ENCODE measurements around the gene EPHB1.
"Not testable (repeated sequence)": the region's sequence is repeated elsewhere in the genome, so short reads cannot be mapped to it uniquely, and the experiment has no call there.

The EPHB1 gene

DNA sequence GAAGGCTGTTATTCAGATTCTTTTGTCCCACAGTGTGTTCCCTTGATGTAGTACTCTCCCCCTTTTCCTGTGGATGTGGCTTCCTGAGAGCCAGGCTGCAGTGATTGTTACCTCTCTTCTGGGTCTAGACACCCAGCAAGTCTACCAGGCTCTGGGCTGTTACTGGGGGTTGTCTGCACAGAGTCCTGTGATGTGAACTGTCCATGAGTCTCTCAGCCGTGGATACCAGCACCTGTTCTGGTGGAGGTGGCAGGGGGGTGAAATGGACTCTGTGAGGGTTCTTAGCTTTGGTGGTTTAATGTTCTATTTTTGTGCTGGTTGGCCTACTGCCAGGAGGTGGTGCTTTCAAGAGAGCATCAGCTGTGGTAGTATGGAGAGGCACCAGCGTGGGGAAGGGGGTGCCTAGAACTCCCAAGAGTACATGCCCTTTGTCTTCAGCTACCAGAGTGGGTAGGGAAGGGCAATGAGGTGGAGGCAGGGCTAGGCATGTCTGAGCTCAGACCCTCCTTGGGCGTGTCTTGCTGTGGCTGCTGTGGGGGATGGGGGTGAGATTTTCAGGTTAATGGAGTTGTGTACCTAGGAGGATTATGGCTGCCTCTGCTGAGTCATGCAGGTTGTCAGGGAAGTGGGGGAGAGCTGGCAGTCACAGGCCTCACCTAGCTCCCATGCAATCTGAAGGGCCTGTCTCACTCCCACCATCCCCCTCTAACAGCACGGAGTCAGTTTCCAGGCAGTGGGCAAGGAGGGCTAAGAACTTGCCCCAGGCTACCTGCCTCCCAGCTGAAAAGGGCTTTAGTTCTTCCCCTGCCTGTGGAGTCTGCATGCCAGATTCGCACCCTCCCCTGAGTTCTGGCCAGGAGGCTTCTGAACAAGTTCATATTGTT lies 272.0 kb downstream of the EPHB1 start:
- not testable (repeated sequence) for DNase-seq

DNA sequence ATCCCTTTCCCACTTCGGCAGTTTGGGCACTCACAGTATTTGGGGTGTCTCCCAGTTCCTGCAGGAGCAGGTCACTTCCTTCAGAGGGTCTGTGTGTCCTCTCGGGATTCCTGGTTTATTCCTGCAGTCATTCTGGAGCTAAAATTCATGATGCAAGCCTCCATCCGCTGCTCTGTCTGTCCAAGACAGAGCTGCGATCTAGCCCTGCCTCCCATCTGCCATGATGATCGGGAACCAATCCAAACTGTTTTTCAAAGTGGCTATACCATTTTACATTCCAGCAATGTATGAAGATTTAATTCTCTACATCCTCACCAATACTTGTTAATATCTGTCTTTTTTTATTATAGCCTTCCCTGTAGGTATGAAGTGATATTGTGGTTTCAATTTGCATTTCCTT lies 273.0 kb downstream of the EPHB1 start:
- no peak for DNase-seq

DNA sequence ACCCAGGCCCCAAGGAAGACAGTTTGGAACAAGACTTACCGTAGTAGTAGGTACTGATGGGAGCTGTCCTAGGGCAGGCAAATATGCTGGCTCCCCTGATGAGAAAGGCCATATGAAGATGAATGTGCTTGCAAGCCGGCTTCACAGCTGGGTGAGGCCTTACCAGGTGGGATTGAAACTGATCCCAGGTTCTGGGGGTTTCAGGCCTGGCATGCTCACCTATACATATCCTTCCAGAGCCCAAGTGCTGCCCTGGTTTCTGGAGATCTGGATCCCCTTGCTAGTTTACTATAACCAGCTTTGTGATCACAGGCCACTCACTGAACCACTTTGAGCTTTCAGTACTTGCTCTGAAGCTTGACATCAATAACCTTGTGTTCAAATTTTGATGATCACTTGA lies 274.3 kb downstream of the EPHB1 start:
- DNase-seq: no peak

DNA sequence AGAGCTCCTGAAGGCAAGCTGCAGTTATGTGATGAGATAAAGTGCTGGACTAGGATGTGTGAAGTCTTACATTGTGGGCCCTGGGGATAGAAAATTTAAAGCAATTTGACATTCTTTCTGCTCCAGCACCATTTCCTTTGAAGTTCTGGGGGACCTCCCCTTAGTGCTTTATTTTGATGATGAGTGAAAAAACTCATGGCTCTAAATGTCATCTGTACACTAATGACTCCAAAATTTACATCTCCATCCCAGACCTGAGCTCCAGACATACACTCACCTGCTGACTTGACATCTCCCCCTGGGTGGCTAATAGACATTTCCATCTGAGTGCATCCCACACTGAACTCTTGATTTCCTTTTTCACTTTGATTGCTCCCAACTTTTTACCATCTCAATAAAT lies 276.4 kb downstream of the EPHB1 start:
- no peak for DNase-seq

DNA sequence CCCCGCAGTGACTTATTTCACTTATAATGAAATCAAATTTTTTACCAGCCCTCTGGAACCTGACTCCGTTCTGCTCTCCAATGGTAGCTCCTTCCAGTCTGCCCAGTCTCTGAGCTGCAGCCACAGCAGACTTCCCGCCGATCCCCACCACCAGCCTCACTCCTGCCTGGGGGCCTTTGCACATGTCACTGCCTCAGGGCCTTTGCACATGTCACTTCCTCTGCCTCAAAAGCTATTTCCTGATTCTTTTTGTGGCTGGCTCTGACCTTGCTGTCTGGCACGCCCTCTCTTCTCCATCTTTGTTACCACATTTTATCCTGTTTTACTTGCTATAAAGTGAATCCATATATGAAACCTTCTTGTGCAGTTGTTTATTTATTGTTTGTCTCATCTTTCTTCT lies 277.4 kb downstream of the EPHB1 start:
- no peak for DNase-seq

DNA sequence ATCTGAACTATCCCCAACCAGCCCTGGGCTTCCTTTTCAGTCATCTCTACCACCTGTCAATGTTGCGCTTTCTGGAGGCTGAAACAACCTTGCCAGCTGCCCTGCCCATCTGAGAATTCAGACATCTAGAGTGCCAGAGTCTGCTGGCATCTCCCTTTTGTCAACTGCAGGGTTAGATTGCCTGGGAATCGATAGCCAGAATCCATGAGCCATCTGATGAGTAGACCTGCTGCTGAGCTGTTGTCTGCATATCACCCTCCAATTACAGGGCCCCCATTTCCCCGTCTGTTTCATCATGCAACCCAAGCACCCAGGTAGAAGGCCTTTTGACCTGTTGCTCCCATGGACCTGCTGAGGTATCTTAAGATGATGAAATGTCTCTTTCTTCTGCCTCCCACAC lies 280.1 kb downstream of the EPHB1 start:
- DNase-seq: no peak

DNA sequence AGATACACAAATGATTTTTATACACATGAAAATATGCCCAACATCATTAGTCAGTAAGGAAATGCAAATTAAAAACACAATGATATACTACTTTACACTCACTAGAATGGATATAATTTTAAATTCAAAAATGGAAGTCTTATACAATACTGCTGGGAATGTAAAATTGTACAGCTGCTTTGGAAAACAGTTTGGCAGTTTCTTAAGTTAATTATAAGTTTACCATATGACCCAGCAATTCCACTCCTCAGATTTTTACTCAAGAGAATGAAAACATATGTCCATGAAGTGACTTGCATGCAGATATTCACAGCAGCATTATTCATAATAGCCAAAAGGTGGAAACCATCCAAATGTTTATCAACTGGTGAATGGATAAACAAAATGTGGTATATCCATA lies 281.3 kb downstream of the EPHB1 start:
- DNase-seq: no peak

DNA sequence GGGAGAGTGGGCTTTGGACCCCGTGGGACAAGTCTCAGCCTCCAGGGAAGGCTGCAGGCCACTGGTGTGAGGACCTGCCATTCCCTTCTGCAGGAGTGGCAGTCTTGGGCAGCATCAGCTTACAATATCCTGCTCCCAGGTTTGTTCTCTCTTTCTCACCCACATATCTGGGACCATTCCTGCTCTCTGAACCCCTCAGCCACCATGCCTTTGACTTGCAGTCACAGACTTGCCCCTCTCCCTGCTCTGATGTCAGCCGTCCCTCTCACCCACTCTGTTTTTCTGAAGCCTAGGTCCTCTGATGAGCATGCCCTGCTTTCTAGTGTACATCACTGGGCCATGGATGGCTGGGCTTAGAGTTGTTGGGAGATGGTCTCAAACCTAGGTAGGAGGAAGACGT lies 282.1 kb downstream of the EPHB1 start:
- no peak for DNase-seq

DNA sequence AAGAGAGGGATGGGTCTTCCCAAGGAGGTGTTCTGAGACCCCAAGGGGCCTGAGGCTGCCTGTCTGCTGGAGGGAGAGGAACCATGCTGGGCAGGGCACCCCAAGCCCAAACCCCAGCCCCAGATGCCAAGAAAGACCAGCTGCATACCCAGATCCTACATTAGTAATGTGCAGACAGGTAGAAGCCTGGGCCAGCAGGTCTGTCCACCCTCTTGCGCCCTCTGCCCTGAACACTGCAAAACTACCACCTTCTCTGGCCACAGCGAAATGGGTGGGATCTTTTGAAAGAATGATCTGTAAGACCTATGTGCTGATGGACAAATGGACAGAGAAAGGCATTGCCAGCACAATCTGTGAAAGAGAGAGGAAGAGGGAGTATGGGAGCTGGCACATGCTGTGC lies 283.2 kb downstream of the EPHB1 start:
- DNase-seq: no peak

DNA sequence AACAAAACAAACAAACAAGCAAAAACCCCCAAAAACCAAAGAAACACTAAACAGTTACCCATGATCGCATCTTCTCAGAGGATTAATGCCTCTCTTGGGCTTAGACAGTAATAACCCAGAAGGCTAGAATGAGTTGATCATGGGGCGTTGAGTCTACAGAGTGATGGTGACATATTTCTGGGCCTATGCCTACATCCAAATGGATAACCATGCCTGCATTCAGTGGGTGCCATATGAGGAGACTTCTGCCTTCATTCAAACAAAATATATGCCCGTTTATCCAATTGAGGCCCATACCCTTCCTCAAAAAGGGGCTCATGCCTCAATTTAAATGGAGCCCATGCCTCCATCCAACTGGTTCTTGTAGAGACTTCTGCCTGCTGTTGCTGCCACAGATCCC lies 284.0 kb downstream of the EPHB1 start:
- no peak for DNase-seq

DNA sequence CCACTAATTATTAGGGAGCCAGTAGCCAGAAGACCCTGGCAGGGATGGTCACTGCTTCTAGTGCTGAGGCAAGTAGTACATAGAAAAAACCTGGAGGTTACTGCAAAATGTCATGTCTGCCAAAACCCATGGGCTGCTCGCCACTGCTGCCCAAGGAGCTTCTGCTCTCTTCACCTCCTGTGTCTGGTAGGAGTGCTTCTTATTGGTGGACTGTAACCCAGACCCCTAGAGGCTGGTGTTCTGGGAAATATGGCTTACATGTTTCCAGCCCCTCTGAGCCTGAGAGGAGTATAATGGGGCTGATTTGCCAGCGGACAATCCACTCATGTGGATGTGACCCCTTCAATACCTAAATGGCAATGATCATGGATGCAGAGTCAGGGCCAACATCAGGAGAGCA lies 286.4 kb downstream of the EPHB1 start:
- DNase-seq: no peak

DNA sequence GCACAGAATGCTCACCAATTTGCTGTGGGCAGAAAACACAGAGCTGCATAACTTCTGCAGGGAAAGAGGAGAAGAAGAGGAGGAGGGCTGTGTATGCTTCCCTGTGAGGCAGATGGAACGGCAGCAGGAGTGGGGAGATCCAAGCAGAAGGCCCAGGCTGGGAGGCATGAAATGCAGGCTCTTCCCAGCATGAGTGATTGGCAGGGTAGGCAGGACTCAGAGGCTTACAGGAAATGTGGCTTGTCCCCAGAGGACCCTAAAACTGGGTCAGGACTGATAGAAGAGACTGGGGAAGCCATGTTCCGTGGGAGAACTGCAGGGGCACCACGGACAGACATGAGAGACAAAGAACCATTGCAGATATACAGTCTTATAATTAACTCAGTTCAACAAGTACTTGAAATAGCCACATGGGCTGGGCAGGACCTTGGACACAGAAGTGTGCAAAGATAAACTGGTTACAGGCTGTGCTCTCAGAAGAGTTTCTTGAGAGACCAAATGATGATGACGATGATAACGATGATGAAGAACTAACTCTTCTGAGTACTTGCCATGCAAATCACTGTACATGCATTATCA lies 286.9 kb downstream of the EPHB1 start:
- DNase-seq: peak; percentile 69

DNA sequence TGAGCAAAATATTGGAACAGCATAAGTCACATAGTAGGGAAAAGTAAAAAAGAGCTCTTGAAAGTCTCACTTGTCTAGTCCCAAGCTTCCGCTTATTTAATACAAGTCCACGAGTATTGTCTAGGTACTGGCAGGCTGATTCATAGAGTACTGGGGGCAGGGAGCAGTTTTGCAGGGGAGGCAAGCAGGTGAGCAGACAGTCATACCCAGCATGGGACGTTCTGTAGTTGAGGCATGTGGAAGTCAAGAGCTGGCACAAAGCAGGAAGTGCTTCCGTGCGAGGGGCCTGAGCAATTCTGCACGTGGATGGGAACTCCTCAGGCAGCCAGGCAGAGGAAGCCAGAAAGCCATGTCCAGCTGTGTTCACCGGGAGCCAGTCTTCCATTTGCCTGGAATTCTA lies 287.6 kb downstream of the EPHB1 start:
- DNase-seq: no peak

DNA sequence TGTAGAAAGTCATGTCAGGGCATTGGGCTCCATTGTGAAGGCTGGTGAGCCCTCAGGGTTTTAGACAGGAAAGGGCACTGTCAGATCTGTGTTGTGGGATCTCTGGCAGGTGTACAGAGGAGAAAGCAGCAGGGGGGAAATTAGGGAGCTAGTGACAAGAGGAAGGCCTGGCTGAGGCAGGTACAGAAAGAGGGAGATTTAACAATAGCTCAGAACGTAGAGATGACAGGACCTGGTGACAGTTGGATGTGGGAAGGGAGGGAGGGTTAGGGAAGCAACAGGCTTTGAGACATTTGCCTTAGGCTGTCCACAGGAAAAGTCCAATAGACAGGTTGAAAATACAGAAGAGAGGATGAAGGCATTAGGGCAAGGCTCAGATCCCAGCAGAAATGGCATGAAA lies 288.1 kb downstream of the EPHB1 start:
- DNase-seq: no peak

DNA sequence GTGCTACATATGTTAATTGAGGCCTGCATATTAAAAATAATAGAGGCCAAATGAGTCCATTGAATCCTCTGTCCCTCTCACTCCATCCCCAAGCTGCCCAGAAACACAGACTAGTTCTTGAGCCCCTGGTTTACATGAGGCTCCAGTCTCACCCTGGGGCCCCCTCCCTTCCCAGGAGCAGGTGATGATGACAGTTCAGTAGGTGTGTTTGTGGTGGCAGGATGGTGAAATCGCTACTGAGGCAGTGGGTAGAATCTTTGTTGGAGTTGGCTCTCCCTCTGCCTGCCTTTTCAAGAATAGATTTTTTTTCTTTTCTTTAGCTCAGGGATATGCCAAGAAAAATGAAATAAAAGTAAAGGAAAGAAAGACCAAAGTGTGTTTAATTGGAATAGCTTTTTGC lies 288.7 kb downstream of the EPHB1 start:
- DNase-seq: no peak

DNA sequence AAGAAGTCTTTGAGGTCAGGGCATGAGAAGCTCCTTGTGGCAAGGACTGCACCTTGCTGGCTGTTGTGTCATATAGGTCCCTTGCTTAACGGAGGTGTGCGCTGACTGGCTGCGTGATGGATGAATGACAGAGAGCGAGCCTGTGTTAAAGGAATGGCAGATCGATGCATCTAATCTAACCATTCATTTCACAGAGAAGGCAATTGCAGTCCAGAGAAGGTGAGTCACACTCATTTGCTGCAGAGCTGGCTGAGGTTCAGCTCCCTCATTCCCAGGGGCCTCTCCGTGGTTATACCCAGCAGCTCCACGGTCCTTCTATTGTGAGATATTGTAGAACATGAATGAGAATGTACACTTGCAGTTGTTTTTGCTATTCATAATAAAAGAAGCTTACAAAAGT lies 289.3 kb downstream of the EPHB1 start:
- DNase-seq: no peak

DNA sequence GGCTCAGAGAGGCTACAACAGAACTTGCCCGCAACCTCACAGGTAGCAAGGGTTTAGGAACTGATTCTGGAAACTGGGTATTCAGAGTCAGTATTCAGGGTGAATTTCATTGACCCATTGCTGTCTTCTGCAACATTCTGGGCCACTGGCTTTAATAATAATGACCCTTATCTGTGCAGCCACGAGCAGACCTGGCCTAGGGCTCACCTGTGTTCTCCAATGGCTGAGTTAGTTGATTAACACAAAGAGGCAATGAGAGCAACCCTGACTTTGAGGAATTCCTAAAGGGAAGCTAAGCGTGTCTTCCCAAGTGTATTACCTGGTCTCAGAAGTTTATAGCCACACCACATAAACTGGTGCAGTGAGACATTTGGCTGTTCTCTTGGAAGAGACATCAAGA lies 289.9 kb downstream of the EPHB1 start:
- no peak for DNase-seq

DNA sequence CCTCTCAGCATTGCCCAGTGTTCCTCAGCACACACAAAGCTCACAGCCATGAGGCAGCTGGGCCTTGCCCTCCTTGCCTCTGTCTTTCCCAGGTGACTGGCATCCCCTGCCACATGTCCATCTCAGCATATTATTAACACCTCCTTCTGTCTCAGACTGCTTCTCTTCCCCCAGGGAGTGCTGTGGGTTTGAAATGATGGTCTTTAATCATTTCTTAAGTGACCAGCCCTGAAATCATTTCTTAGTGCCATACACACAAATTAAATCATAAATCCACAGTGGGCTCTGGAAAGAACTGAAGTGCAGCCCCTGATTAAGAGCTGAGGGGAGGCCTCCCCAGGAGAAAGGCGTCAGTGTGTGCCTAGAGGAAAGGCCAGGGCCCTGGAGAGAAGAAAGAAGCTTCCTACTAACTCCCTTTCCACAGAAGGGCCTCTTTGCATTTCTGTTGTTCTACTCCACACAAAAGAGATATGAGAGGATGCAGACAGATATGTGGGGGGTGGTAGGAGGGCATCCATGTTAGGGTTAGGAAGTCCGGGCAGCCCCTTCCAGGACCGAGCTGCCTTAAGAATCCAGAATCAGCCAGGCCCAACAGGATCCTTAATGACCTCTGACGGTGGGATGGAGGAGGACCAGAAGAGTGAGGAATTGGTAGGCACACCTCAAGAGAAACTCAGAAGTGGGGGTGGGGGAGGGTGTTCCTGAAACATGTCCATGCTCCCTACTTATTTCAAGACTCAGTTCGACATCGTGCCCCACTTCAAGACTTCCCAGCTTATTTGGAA lies 290.8 kb downstream of the EPHB1 start:
- DNase-seq: no peak

DNA sequence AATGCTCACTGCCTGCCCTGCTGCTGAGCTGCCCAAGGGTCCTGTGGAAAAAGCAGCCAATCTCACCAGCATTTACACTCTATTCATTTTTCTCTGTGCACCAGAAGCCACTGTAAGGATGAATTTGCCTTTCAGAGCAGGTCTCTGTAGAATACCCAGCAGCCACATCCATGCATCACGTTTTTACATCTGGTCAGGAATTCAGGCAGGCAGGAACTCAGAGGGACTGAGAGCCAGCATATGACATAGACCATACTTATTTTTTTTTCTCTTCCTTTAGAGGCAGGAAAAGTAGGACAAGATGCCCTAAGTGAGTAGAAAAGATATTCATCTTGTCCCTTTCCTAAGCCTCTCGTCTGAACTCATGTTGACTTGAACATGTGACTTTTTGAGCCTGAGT lies 292.7 kb downstream of the EPHB1 start:
- no peak for DNase-seq

DNA sequence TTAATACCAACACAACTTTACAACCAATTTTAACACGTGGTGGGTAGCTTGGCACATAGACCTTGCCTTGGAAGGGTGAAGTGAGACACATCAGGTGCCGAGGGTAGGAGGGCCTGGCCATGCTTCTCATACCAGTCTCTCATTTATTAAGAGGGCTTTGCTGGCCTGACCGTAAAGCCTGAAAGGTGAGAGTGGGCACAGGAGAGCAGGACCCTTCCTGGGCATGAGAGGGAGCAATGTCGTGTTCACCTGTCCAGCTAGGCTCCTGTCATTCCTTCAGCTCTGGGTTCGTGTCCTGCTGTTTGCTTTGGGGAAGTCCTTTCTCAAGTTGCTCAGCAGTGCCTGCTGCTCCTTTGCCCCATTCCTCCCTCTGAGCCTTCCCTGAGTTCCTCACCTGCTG lies 294.4 kb downstream of the EPHB1 start:
- no peak for DNase-seq

DNA sequence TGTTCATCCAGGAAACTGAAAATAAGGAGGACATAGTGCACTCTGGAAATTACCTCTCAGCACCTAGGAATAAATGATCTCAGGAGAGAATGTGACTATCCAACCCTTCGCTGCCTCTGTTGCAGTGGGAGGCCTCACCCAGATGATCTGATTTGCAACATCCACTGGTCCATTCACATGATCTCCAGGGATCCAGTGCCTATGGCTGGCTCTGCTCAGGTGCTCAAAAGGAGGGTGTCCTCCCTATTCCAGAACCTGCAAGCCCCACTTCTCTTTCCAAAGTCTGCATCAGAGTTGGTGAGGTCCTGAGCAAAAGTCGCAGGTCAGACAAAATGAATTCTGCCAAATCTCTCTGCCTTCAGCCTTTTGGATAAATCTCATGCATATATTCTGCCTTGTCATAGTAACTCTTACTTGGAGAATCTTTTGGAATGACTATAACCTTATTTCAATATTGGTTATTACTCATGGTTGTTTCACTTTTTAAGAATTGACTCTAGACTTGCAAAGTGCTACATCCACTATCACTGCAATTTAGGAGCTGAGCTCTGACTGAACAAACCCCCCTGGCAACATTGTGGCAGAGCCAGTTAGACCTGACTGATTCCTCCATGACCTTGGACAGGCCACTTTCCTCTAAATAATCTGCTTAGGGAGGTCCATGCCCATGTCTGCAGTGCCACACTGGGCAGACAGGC lies 295.1 kb downstream of the EPHB1 start:
- DNase-seq: no peak

DNA sequence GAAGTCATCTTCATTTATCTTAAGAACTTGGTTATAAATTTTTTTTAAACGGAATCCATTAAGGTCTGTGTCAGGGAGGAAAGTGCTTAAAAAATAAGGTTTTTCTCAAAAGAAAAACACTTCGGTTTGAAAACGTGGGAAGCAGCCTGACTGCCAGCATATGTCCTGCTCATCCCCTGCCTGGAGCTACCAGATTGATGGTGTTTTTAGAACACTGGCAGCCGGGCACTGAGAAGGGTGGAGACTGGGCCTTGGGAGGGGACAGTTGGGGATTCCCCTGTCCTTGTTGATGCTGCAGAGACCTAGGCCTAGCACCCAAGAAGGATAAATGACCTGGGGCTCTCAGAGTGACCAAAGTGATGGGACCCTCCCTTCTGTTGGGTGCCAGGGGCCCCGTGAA lies 296.9 kb downstream of the EPHB1 start:
- no peak for DNase-seq

DNA sequence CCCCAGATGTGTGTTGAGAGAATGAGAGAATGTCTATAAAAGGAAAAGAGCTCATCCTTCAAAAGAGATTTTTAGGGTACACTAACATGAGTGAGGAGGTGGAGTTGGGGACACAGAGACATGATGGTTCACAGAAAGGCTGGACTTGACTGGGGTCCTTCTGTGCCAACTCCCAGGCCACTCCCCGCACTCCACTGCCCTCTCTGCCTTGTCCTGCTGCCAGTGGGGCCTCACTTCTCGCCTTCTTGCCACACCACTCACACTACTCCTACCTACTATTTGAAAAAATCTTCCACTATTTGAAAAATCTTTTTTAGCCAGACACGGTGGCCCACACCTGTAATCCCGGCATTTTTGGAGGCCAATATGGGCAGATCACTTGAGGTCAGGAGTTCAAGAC lies 298.1 kb downstream of the EPHB1 start:
- DNase-seq: no peak
